GM13976 (cell line): ENCODE results near the gene DPPA5.

Experiments used
- DNase-seq: peaks from one replicate; pipeline ENCODE4 v3.0.0; 2012; ENCODE audit warnings: low spot score
- in situ Hi-C: fragments of 300-500 bp; cut with MboI; formaldehyde crosslinking; loops from one replicate; pipeline ENCODE4 v1.12.0; 2022; ENCODE audit warnings: low sequenced_read_pairs, mixed read lengths, inconsistent platforms; ENCODE audit not compliant: unreplicated experiment
- TF ChIP-seq, protein P1 (sequence below): IDR thresholded peaks from 2 replicates; pipeline ENCODE4 v1.5.1; 2012; ENCODE audit warnings: borderline replicate concordance, mild to moderate bottlenecking; ENCODE audit not compliant: insufficient read depth; ENCODE audit errors: extremely low read depth, missing control alignments, control extremely low read depth

The DPPA5 gene

DNA sequence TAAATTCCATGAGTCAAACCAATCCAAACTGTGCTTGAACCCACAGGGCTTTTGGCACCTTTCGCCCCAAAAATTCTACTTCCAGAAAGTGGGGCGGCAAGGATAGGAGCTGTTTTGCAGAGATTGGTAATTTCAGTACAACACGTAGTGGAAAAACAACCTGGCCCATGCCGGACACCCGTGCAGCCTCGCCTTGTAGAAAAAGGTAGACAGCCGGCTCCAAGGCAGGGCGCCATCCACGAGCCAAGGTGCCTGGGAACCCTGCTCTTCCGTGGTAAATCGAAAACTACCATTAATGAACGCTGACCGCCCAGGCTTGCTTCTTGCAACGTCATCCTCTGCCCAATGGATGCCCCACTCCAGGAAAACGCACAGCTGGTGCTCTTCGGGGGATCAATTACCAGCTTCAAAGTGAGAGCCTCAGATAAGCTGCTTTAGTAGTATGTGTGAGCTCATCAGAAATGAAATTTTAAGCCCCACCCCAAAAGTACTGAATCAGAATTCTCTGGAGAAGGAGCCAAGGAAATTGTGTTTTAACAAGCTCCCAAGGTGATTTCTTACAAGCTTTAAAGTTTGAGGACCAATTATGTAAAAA lies 13.8 kb upstream of the DPPA5 start:
- TF ChIP-seq, protein P1, sequence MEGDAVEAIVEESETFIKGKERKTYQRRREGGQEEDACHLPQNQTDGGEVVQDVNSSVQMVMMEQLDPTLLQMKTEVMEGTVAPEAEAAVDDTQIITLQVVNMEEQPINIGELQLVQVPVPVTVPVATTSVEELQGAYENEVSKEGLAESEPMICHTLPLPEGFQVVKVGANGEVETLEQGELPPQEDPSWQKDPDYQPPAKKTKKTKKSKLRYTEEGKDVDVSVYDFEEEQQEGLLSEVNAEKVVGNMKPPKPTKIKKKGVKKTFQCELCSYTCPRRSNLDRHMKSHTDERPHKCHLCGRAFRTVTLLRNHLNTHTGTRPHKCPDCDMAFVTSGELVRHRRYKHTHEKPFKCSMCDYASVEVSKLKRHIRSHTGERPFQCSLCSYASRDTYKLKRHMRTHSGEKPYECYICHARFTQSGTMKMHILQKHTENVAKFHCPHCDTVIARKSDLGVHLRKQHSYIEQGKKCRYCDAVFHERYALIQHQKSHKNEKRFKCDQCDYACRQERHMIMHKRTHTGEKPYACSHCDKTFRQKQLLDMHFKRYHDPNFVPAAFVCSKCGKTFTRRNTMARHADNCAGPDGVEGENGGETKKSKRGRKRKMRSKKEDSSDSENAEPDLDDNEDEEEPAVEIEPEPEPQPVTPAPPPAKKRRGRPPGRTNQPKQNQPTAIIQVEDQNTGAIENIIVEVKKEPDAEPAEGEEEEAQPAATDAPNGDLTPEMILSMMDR: no peak
- in situ Hi-C loops: no loop called here
- no peak for DNase-seq

DNA sequence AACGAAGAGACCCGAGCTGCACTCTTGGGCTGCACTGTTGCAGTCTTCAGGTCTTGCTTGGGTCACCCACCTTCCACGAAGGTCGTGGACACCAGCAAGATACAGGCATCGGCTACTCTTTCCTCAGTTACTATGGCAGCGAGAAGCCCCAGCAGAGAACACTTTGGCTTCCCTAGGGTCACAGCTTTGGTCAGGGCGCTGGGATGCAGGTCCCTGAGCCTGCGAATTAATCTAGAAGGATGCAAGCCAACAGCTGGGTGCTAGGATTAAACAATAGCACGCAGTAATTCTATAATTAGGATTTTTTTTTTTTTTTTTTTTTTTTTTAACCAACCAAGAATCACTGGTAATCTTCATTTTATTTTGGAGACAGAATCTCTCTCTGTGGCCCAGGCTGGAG lies 10.5 kb upstream of the DPPA5 start:
- no peak for DNase-seq
- in situ Hi-C loops: no loop called here
- TF ChIP-seq, protein P1: no peak

DNA sequence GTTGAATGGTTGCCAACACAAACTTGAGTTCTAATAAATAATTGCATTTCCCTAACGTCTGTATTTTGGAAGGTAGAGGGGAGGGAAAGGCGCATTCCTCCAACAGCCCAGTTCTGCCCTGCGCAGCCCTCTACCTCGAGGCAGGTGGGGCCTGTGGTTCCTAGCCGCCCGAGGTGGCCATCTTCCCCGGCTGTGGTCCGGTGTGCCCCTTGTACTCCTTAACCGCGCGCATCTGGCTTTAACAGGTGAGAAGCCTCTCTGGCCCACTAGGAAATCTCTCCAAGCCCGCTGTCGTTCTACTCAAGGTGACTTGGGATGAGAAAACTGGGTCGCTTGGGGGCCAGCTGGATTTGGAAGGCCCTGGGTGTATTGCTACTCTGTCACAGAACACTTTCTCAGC lies 10.0 kb upstream of the DPPA5 start:
- TF ChIP-seq, protein P1: no peak
- DNase-seq: no peak
- in situ Hi-C loops: no loop called here

DNA sequence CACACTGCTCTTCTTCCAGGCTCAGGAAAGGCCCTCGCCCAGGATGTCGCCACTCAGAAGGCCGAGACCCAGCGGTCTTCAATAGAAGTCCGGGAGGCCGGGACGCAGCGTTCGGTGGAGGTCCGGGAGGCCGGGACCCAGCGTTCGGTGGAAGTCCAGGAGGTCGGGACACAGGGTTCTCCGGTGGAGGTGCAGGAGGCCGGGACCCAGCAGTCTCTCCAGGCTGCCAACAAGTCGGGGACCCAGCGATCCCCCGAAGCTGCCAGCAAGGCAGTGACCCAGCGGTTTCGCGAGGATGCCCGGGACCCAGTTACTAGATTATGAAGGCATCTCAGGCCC lies 9.4 kb upstream of the DPPA5 start:
- DNase-seq: no peak
- in situ Hi-C loops: no loop called here
- TF ChIP-seq, protein P1: no peak

DNA sequence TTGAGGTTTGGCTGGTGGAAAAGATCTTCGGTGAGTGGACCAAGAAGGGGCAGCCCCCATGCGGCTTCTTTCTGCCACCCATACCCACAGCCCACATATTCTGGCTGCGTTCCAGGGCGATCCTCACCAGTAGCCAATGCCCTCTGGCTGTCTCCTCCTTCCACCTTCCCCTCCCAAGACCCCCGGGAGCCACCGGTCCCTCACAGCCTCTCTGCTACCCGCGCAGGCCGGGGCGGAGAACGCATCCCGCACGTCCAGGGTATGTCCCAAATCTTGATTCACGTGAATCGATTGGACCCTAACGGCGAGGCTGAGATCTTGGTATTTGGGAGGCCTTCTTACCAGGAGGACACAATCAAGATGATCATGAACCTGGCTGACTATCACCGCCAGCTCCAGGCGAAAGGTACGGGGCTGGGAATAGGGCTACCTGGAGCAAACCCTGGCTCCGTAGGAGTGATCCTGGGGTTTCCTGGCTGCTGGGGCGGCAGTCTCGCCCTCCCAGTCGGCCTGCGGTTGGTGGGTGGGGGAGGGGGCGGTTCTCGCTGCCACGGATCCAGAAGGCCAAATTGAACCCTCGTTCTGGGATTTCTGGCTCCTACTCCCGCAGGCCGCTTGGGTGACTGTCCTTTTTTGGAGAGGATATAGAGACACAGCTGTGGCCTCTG lies 8.9 kb upstream of the DPPA5 start:
- TF ChIP-seq, protein P1: no peak
- DNase-seq: no peak
- in situ Hi-C loops: no loop called here

DNA sequence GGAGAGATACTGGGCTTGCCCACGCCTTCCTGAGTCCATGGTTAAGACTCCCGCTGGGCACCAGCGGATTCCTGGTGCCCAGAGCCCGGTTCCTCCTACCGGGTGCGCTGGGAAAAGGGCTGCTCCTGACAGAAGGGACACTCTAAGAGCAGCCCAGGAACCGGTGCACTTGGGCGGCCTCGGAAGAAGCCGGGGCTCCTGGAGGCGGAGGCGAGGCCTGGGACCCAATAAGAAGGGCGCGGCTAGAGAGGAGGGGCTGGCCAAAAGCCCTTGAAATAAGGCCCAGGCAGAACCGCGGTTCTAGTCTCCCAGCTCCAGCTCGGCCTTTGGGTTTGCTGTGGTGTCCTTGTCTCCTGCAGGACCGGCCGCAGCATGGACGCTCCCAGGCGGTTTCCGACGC lies 8.3 kb upstream of the DPPA5 start, which contains the start of gene KHDC3L:
KHDC3L (plus strand) TSS at position 301 of the 400 bp plus-strand sequence; CDS start at position 373, 72 bp downstream.
- TF ChIP-seq, protein P1: no peak
- in situ Hi-C loops: no loop called here
- no peak for DNase-seq

DNA sequence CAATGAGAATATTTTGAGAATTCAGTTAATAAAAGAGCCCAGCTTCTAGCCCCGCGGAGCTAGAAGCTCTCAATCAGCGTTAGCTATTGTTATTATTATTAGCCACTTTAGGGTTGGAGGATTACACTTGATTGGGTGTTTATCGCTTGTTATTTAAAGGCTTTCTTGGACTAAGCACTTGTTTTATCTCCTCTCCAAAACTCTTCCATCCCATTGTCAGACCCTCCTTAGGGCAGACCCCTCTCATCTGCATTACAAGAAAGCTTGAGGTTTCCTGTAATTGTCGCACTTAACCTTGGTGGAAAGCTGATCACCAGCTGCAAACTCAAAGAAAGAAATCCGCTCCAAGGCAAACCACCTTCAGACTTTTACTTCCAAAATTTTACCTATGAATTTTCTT lies 4.8 kb downstream of the DPPA5 start:
- TF ChIP-seq, protein P1: no peak
- in situ Hi-C loops: loop anchor here (25.0 kb wide), 1 partner anchor 937 kb away; no protein-coding TSS in a partner anchor
- DNase-seq: no peak
